Astrocyte of the spinal cord (primary cell): ENCODE measurements around the gene HS1BP3.

Experiments used
- DNase-seq: peaks from one replicate; pipeline ENCODE4 v3.0.0; 2011; ENCODE audit warnings: low read depth, low spot score
- H3K4me3 ChIP-seq: 2 replicates; pipeline ENCODE4 v1.5.1; 2011; ENCODE audit warnings: low read depth, mild to moderate bottlenecking, low read length, moderate library complexity
- in situ Hi-C: cut with HindIII; loops from 2 replicates; pipeline ENCODE4 v1.10.0; 2017; ENCODE audit warnings: low sequenced_read_pairs
- TF ChIP-seq, protein P1 (sequence below): IDR thresholded peaks from 2 replicates; pipeline ENCODE4 v1.5.1; 2012; ENCODE audit warnings: low read depth, mild to moderate bottlenecking, low read length, inconsistent platforms

HS1BP3 gene

DNA sequence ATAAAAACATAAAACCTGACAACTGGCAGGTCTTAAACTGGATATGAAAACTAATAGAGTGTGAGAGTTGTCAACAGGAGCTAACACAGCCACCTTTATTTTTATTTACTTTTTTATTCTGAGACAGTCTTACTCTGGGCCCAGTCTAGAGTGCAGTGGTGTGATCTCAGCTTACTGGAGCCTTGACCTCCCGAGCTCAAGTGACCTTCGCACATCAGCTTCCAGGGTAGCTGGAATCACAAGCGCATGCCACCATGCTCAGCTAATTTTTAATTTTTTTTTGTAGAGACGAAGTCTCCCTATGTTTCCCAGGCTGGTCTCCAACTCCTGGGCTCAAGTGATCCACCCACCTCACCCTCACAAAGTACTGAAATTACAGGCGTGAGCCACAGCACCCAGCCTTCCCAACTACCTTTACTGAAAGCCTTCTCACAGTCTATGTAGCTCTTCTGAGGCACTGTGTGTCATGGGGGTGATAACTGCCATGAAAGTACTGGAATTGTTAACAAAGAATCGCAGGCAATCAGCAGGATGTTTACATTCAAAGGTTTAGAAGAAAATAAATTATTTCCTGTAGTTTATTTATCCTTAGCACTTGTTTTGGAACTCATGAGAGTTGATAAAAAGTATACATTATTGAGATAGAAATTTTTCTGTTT, 40.3 kb upstream of the HS1BP3 start:
- H3K4me3 ChIP-seq: no peak overlapping the region
- in situ Hi-C loops: no loop called here
- DNase-seq: no peak
- TF ChIP-seq, protein P1, sequence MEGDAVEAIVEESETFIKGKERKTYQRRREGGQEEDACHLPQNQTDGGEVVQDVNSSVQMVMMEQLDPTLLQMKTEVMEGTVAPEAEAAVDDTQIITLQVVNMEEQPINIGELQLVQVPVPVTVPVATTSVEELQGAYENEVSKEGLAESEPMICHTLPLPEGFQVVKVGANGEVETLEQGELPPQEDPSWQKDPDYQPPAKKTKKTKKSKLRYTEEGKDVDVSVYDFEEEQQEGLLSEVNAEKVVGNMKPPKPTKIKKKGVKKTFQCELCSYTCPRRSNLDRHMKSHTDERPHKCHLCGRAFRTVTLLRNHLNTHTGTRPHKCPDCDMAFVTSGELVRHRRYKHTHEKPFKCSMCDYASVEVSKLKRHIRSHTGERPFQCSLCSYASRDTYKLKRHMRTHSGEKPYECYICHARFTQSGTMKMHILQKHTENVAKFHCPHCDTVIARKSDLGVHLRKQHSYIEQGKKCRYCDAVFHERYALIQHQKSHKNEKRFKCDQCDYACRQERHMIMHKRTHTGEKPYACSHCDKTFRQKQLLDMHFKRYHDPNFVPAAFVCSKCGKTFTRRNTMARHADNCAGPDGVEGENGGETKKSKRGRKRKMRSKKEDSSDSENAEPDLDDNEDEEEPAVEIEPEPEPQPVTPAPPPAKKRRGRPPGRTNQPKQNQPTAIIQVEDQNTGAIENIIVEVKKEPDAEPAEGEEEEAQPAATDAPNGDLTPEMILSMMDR: no peak

DNA sequence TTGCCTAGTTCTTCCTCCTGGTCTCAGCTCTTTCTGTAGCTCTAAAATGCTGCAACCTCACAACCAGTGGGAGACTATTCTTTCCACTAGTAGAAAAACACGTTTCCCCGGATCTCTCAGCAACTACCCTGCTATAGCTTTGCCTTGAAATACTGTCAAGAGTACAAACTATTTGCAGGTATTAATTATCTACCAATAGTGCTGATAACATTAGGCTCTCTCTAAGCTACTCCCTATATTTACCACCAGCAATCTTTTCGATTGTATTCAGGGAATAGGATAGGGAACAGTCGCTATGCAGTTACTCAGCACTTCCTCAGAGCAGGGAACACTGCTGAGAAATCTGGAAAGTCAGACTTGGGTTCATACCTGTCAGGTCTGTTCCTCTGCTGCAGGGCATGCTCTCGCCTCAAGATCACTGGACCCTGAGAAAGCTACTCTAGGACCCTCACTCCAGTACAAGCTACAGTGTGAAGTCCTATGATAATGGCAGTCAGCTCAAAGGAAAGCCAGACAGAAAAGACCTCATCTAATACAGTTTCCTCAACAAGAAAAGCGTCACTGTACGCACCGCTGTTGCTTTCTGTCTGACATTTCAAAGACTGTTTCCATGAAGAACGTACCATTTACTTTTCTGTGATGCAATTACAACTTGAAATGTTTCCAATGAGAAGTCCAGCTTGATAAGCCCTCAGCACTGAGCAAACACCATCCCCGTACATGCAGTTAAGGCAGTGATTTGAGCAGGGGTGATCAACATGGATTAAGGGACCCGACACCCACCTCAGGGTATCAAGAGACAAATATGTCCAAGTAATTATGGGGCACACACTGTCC, 38.7 kb upstream of the HS1BP3 start:
- no peak for DNase-seq
- in situ Hi-C loops: no loop called here
- TF ChIP-seq, protein P1: no peak
- H3K4me3 ChIP-seq: no peak overlapping the region

DNA sequence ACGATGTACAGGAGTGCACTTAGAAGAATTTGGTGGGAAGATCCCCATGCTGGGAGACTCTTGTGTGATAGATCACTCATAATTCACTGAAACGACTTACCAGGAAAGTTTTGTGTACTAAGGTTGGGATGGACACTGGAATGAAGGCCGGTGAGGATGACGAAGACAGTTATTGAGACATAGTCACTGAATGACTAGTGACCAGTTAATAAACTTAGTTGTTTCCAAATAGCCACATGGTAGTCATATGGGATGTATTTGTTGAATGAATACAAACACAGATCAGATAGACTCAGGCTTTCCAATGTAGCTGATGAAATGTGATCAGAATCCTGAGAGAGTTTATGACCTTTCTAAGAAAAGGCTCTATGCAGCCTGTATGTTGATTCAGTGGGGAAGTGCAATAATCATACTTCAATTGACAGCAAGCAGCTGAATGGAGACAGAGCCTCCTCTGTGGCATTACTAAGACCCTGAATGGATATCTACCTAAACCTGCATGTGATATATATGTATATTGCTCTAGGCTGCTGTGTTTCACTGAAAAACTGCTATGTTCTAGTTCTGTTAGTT, 36.4 kb upstream of the HS1BP3 start:
- no peak for DNase-seq
- TF ChIP-seq, protein P1: no peak
- H3K4me3 ChIP-seq: no peak overlapping the region
- in situ Hi-C loops: no loop called here

DNA sequence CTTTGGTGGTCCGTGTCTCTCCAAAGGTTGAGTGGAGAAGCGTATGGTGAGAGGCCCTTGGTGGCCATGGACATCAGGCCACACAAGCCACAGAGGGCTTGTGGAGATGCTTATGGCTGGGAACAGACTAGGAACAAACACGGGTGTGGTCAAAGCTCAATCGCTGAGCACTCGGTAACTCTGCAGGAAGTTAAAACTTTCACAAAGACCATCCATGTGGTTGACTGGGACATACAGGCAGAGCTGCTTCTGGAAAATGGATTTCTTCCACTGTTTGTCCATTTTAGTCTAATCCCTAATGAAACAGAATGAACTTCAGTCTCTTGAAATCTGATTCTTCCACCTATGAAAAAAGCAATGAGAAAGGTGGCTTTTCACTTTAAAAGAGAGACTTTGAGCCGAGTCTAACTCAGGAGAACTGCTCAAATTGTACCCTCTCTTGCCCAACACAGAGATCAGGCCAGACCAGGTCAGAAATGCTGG, 33.7 kb upstream of the HS1BP3 start:
- no peak for DNase-seq
- H3K4me3 ChIP-seq: no peak overlapping the region
- in situ Hi-C loops: no loop called here
- TF ChIP-seq, protein P1: no peak

DNA sequence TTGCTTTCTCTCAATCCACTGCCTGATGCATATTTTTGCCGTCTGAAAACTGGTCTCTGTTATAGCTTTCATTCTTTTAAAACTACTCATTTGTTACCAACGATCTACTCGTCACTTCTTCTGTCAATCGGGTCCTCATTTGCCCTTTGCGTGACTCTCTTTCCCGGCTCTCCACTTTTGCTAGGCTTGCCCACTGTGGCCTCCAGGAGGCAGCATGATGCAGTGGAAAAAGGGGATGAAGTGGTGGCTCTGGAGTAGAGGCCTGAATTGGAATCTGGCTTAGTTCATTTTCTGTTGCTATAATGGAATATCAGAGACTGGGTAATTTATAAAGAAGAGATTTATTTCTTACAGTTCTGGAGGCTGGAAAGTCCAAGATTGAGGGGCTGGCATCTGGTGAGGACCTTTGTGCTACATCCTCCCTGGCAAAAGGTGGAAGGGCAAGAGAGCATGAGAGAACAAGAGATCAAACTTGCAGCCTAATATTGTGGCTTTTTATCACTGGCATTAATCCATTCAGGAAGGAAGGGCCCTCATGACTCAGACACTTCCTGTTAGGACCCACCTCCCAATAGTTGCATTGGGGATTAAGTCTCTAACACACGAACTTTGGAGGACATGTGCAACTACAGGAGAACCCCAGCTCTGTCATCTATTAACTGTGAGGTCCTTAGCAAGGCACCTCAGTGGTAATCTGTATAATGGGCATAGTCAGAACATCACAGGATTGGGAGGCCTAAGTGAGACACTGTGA, 31.4 kb upstream of the HS1BP3 start:
- in situ Hi-C loops: no loop called here
- TF ChIP-seq, protein P1: peak; percentile 74
- no peak overlapping the region for H3K4me3 ChIP-seq
- DNase-seq: no peak

DNA sequence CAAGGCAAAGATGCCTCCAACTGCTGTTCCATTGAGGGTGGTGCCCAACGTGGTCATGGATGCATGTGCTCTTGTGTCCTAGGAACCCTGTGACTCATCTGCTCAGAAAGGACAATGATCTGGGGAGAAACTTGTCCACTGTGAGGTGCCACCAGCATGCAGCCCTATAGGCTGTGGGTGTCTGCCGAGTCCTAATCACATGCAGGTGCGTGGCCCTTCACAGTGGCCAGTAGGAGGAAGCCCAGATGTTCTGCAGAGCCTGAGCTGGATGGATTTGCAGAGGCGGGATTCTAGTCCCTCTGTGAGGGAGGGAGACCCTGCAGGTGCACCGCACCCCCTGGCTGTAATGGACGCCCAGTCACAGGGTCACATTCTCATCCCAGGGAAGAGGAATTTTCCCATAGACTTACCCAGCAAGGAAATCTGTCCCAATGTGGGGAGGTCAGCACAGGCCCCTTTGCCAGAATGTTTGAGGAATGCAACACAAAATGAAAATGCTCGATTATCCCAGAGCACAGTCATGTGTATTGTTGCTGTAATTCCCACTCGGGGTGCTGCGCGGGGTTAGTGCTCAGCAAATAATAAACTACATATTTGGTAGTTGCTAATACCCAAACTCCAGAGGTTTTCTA, 30.0 kb upstream of the HS1BP3 start:
- TF ChIP-seq, protein P1: no peak
- no peak for DNase-seq
- in situ Hi-C loops: no loop called here
- H3K4me3 ChIP-seq: no peak overlapping the region
